Thoracic aorta (tissue), 2 donors: ENCODE results near the gene ZNF69. TPM values are rescaled to one million over a fixed set of nuclear protein-coding genes. Genes with fewer than 3 reads are reported as not detected.
A peak's percentile ranks its signal among the peaks of the same experiment; 100 is the strongest.
"Not testable (repeated sequence)": the region's sequence is repeated elsewhere in the genome, so short reads cannot be mapped to it uniquely, and the experiment has no call there.

Experiments
- ATAC-seq: fragments of 150-250 bp; one replicate; pipeline ENCODE4 v1.8.0; 2017; ENCODE audit warnings: low read depth; ENCODE audit not compliant: insufficient number of reproducible peaks, low FRiP score
- DNase-seq: peaks from one replicate; pipeline ENCODE4 v3.0.0-alpha.2; 2020; ENCODE audit warnings: low spot score
- H3K27ac ChIP-seq, 2 donors: fragments of 200-600 bp; sonication (generic); 1 replicate in 1 of 2; 2 replicates in 1 of 2; pipeline ENCODE4 v1.5.1; 2016; ENCODE audit warnings: mild to moderate bottlenecking in 2 of 2, moderate library complexity in 2 of 2
- H3K27me3 ChIP-seq: fragments of 200-600 bp; sonication (generic); replicated peaks from 2 replicates; pipeline ENCODE4 v1.6.0; 2016; ENCODE audit warnings: mild to moderate bottlenecking; ENCODE audit not compliant: insufficient read depth
- H3K36me3 ChIP-seq: fragments of 200-600 bp; sonication (generic); one replicate; pipeline ENCODE4 v1.5.1; 2016
- H3K4me1 ChIP-seq, 2 donors: fragments of 200-600 bp; sonication (generic); 1 replicate in 1 of 2; 2 replicates in 1 of 2; pipeline versions ENCODE4 v1.5.1 to v1.6.0; 2016; ENCODE audit warnings: low read depth in 2 of 2, mild to moderate bottlenecking in 1 of 2; ENCODE audit not compliant: control insufficient read depth in 1 of 2
- H3K4me3 ChIP-seq: fragments of 200-600 bp; sonication (generic); 2 replicates; pipeline ENCODE4 v1.5.1; 2016; ENCODE audit warnings: mild to moderate bottlenecking
- H3K9me3 ChIP-seq: fragments of 200-600 bp; sonication (generic); 2 replicates; pipeline ENCODE4 v1.5.1; 2016
- total RNA-seq, 2 donors: library from RNA; depleted of rRNA; stranded (reverse); fragments of >200 nt; gene quantifications; one replicate each; pipeline versions ENCODE4 v1.1.0 to v1.2.3, GENCODE V29; 2016
- TF ChIP-seq, protein P1 (sequence below): fragments of 200-600 bp; sonication (generic); IDR thresholded peaks from one replicate; pipeline ENCODE4 v1.5.1; 2019; ENCODE audit warnings: antibody characterized with exemption

The ZNF69 gene
- total RNA-seq, 2 donors from 2014 or later, result 10.4 to 15.0 TPM

- Histone ChIP-seq H3K27ac (no peak overlapping the region), H3K4me1 (peaks cover 10 to 23% of the 10 kb centered on the region in 2 donors), H3K27me3 (no peaks in the 10 kb centered on the region), H3K4me3 (no peak overlapping the region), H3K36me3 (no peaks in the 10 kb centered on the region), H3K9me3 (no peaks in the 10 kb centered on the region)
- DNase-seq (no peak), ATAC-seq (no peak)
- TF ChIP-seq, protein P1, sequence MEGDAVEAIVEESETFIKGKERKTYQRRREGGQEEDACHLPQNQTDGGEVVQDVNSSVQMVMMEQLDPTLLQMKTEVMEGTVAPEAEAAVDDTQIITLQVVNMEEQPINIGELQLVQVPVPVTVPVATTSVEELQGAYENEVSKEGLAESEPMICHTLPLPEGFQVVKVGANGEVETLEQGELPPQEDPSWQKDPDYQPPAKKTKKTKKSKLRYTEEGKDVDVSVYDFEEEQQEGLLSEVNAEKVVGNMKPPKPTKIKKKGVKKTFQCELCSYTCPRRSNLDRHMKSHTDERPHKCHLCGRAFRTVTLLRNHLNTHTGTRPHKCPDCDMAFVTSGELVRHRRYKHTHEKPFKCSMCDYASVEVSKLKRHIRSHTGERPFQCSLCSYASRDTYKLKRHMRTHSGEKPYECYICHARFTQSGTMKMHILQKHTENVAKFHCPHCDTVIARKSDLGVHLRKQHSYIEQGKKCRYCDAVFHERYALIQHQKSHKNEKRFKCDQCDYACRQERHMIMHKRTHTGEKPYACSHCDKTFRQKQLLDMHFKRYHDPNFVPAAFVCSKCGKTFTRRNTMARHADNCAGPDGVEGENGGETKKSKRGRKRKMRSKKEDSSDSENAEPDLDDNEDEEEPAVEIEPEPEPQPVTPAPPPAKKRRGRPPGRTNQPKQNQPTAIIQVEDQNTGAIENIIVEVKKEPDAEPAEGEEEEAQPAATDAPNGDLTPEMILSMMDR, result no peak
Observed at GRCh38 chr19:11921852-11922495, 34.4 kb downstream of the ZNF69 start.

GRCh38 chr19:11924886-11925650 lies 37.5 kb downstream of the ZNF69 start, which contains the start of gene ZNF700:
Gene ZNF700, plus strand, starts transcription at chr19:11925107. Its CDS starts 104 bp downstream, at chr19:11925211.
- H3K27ac ChIP-seq, result peak within 1 kb of the TSS; percentile 80 to 87
- ATAC-seq (peak; percentile 94), DNase-seq (peak; percentile 94)
- peaks cover 10 to 25% of the 10 kb centered on the region in 2 donors for H3K4me1 ChIP-seq
- H3K9me3 ChIP-seq, result no peaks in the 10 kb centered on the region
- H3K27me3 ChIP-seq, result no peaks in the 10 kb centered on the region
- peaks cover 3% of the 10 kb centered on the region for H3K36me3 ChIP-seq
- H3K4me3 ChIP-seq, result peak within 1 kb of the TSS; percentile 86
- TF ChIP-seq, protein P1, result no peak

DNA sequence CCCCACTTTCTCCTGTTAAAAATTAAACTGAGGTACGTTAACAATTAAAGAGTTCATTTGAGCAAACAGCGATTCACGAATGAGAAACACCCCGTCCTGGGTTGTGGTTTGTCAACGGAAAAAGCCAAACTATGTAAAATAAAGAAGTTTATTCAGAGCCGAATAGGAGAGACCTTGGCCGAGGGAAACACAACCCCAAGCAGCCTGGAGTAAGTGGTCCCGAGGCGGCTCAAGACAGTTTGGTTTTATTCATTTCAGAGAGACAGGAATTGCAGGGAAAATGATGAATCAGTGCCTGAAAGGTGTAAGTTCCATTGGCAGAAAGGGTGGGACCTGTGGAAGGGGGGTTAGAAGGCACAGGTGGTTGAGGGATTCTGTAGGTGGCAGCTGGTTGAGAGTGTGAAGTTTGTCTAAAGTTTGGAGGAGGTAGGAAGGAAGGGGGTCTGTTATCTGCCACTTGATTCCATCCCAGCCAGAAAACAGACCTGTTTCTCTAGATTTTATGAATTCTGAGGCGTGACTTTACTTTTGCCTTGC lies 38.1 kb downstream of the ZNF69 start:
- not testable (repeated sequence) for H3K9me3 ChIP-seq, DNase-seq, ATAC-seq, H3K27me3 ChIP-seq, H3K36me3 ChIP-seq
- Histone ChIP-seq H3K4me3 (peak overlapping the region; percentile 86), H3K4me1 (peaks cover 10 to 25% of the 10 kb centered on the region in 2 donors), H3K27ac (peak overlapping the region; percentile 80 to 87)

- DNase-seq (no peak), ATAC-seq (no peak)
- H3K36me3 ChIP-seq, result peaks cover 4% of the 10 kb centered on the region
- H3K4me3 ChIP-seq, result no peak overlapping the region
- H3K4me1 ChIP-seq, result peaks cover 10 to 25% of the 10 kb centered on the region in 2 donors
- H3K27ac ChIP-seq, result no peak overlapping the region
- TF ChIP-seq, protein P1, result no peak
- H3K27me3 ChIP-seq, result no peaks in the 10 kb centered on the region
- H3K9me3 ChIP-seq, result no peaks in the 10 kb centered on the region
Observed at GRCh38 chr19:11927227-11927626, 39.6 kb downstream of the ZNF69 start.

DNA sequence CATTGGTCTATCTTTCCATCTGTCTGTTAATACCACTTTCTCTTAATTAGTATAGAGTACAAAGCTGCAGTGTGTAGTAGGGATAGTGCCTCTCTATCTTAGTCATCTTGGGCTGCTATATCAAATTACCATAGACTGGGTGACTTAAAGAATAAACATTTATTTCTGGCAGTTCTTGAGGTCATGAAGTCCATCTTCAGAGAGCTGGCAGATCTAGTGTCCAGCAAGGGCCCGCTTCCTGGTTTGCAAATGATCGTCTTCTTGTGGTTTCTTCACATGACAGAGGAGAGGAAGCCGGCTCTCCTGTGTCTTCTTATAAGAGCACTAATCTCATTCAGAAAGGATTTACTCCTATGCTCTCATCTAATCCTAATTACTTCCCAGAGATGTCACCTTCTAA lies 43.5 kb downstream of the ZNF69 start:
- no peak overlapping the region for H3K4me3 ChIP-seq
- peaks cover 12% of the 10 kb centered on the region for H3K9me3 ChIP-seq
- H3K27ac ChIP-seq, result no peak overlapping the region
- no peak for ATAC-seq
- no peaks in the 10 kb centered on the region for H3K27me3 ChIP-seq
- DNase-seq, result no peak
- H3K4me1 ChIP-seq, result peaks cover 5 to 11% of the 10 kb centered on the region in 2 donors
- H3K36me3 ChIP-seq, result peaks cover 4% of the 10 kb centered on the region
- TF ChIP-seq, protein P1, result no peak
